Loucy (cell line): ENCODE data around the gene NHSL2.

Experiments used
- H2AFZ ChIP-seq: fragments of 200-600 bp; sonication (generic); 2 replicates; pipeline ENCODE4 v1.6.0; 2016; ENCODE audit warnings: antibody characterized with exemption, mild to moderate bottlenecking, low read length, moderate library complexity
- H3F3A ChIP-seq: fragments of 200-600 bp; 2 replicates; pipeline ENCODE4 v1.6.0; 2016; ENCODE audit warnings: antibody characterized with exemption, low read depth, mild to moderate bottlenecking
- H3K27me3 ChIP-seq: fragments of 200-600 bp; sonication (generic); 2 replicates; pipeline ENCODE4 v1.6.1; 2014; ENCODE audit warnings: low read length, mild to moderate bottlenecking; ENCODE audit not compliant: insufficient read depth, poor library complexity, severe bottlenecking
- H3K36me3 ChIP-seq: fragments of 200-600 bp; sonication (generic); 2 replicates; pipeline ENCODE4 v1.6.1; 2016; ENCODE audit warnings: low read length; ENCODE audit not compliant: insufficient read depth
- H3K4me1 ChIP-seq: fragments of 200-600 bp; sonication (generic); 2 replicates; pipeline ENCODE4 v1.5.1; 2014; ENCODE audit warnings: low read length, mild to moderate bottlenecking; ENCODE audit not compliant: insufficient read depth, poor library complexity, severe bottlenecking
- H3K4me2 ChIP-seq: fragments of 200-600 bp; sonication (generic); 2 replicates; pipeline ENCODE4 v1.6.0; 2014; ENCODE audit warnings: antibody characterized with exemption, low read length, low read depth, mild to moderate bottlenecking; ENCODE audit not compliant: poor library complexity, severe bottlenecking
- H3K4me3 ChIP-seq: fragments of 200-600 bp; sonication (generic); 2 replicates; pipeline ENCODE4 v1.5.1; 2014; ENCODE audit warnings: low read length, mild to moderate bottlenecking, mixed read lengths; ENCODE audit not compliant: poor library complexity, severe bottlenecking
- H3K79me2 ChIP-seq: fragments of 200-600 bp; sonication (generic); 2 replicates; pipeline ENCODE4 v1.6.1; 2014; ENCODE audit warnings: low read length; ENCODE audit not compliant: insufficient read depth
- H3K9ac ChIP-seq: fragments of 200-600 bp; sonication (generic); 2 replicates; pipeline ENCODE4 v1.6.0; 2014; ENCODE audit warnings: mild to moderate bottlenecking, low read depth, low read length, moderate library complexity; ENCODE audit not compliant: poor library complexity, severe bottlenecking
- H3K9me2 ChIP-seq: fragments of 200-600 bp; sonication (generic); replicated peaks from 2 replicates; pipeline ENCODE4 v1.6.1; 2016; ENCODE audit warnings: low read depth, low read length, mixed read lengths
- H3K9me3 ChIP-seq: fragments of 200-600 bp; sonication (generic); 2 replicates; pipeline ENCODE4 v1.6.1; 2014; ENCODE audit warnings: mild to moderate bottlenecking, antibody characterized with exemption, low read length, low read depth; ENCODE audit not compliant: insufficient read depth
- H4K20me1 ChIP-seq: fragments of 200-600 bp; sonication (generic); 2 replicates; pipeline ENCODE4 v1.6.0; 2014; ENCODE audit warnings: antibody characterized with exemption, low read length, mild to moderate bottlenecking; ENCODE audit not compliant: insufficient read depth, poor library complexity, severe bottlenecking
- CTCF ChIP-seq: fragments of 200-600 bp; sonication (generic); conservative IDR thresholded peaks from 2 replicates; pipeline ENCODE4 v1.5.1; 2014; ENCODE audit warnings: mild to moderate bottlenecking, antibody characterized with exemption, low read length
- EZH2phosphoT487 ChIP-seq: fragments of 200-600 bp; IDR thresholded peaks from 2 replicates; pipeline ENCODE4 v1.6.1; 2018; ENCODE audit warnings: antibody characterized with exemption, mild to moderate bottlenecking, moderate library complexity, borderline replicate concordance

NHSL2 gene

GRCh38 chrX:72137846-72138495 is 227.3 kb downstream of the NHSL2 start:
- Histone ChIP-seq H3K9me2 (no peaks in the 10 kb centered on the region), H3K9ac (no peak overlapping the region), H3K36me3 (peaks cover 4% of the 10 kb centered on the region; the same call in 1 of the 2 replicates), H3K4me1 (no peaks in the 10 kb centered on the region), H3K79me2 (no peaks in the 10 kb centered on the region), H3K4me2 (no peak overlapping the region), H2AFZ (no peak overlapping the region), H3K27me3 (no peaks in the 10 kb centered on the region), H4K20me1 (no peaks in the 10 kb centered on the region), H3K4me3 (no peak overlapping the region), H3K9me3 (no peaks in the 10 kb centered on the region), H3F3A (no peaks in the 10 kb centered on the region)
- TF ChIP-seq EZH2phosphoT487 (no peak), CTCF (no peak)

GRCh38 chrX:72139538-72139937 is 228.9 kb downstream of the NHSL2 start:
- H3K9me3 ChIP-seq, result no peaks in the 10 kb centered on the region
- no peaks in the 10 kb centered on the region for H4K20me1 ChIP-seq
- H3K4me2 ChIP-seq, result no peak overlapping the region
- H3K4me3 ChIP-seq, result no peak overlapping the region
- H3K36me3 ChIP-seq, result peaks cover 4% of the 10 kb centered on the region; the same call in 1 of the 2 replicates
- H3F3A ChIP-seq, result no peaks in the 10 kb centered on the region
- no peak for TF ChIP-seq CTCF
- no peak for TF ChIP-seq EZH2phosphoT487
- H3K4me1 ChIP-seq, result peaks cover 1% of the 10 kb centered on the region
- no peaks in the 10 kb centered on the region for H3K79me2 ChIP-seq
- no peaks in the 10 kb centered on the region for H3K27me3 ChIP-seq
- no peak overlapping the region for H2AFZ ChIP-seq
- no peaks in the 10 kb centered on the region for H3K9me2 ChIP-seq
- H3K9ac ChIP-seq, result no peak overlapping the region

- Histone ChIP-seq H3K9me3 (no peaks in the 10 kb centered on the region), H3K79me2 (no peaks in the 10 kb centered on the region), H3K9ac (no peak overlapping the region), H3K9me2 (no peaks in the 10 kb centered on the region), H2AFZ (no peak overlapping the region), H3K27me3 (peaks cover 12% of the 10 kb centered on the region), H3K36me3 (peaks cover 4% of the 10 kb centered on the region; the same call in 1 of the 2 replicates), H3K4me1 (peaks cover 4% of the 10 kb centered on the region), H3F3A (no peaks in the 10 kb centered on the region), H4K20me1 (no peaks in the 10 kb centered on the region), H3K4me3 (no peak overlapping the region), H3K4me2 (no peak overlapping the region)
- TF ChIP-seq EZH2phosphoT487 (no peak), CTCF (no peak)
Observed at GRCh38 chrX:72141372-72142004, 230.8 kb downstream of the NHSL2 start.
